Neuronal stem cell (in vitro differentiated cells): ENCODE data around the gene RHBDL3.

Experiments
- DNase-seq: peaks from one replicate; pipeline ENCODE4 v3.0.0-alpha.2; 2013; ENCODE audit warnings: low spot score
- H2AFZ ChIP-seq: one replicate; pipeline ENCODE4 v1.6.1; 2013; ENCODE audit warnings: mild to moderate bottlenecking, low read length, inconsistent platforms
- H2AK5ac ChIP-seq: 2 replicates; pipeline ENCODE4 v1.6.1; 2013; ENCODE audit warnings: low read depth, mild to moderate bottlenecking, inconsistent platforms, low read length, moderate library complexity, mixed read lengths
- H2BK120ac ChIP-seq: 2 replicates; pipeline ENCODE4 v1.6.1; 2013; ENCODE audit warnings: low read depth, mild to moderate bottlenecking, inconsistent platforms, low read length, moderate library complexity, mixed read lengths
- H2BK12ac ChIP-seq: one replicate; pipeline ENCODE4 v1.6.1; 2013; ENCODE audit warnings: low read length, inconsistent platforms
- H2BK15ac ChIP-seq: 2 replicates; pipeline ENCODE4 v1.6.1; 2013; ENCODE audit warnings: mild to moderate bottlenecking, low read length, inconsistent platforms, mixed read lengths
- H2BK5ac ChIP-seq: one replicate; pipeline ENCODE4 v1.6.1; 2013; ENCODE audit warnings: inconsistent platforms, mild to moderate bottlenecking, low read length, moderate library complexity
- H3K14ac ChIP-seq: one replicate; pipeline ENCODE4 v1.6.1; 2013; ENCODE audit warnings: low read length, inconsistent platforms
- H3K18ac ChIP-seq: 2 replicates; pipeline ENCODE4 v1.6.1; 2013; ENCODE audit warnings: low read length, inconsistent platforms
- H3K23ac ChIP-seq: 2 replicates; pipeline ENCODE4 v1.6.1; 2013; ENCODE audit warnings: low read depth, mild to moderate bottlenecking, mixed read lengths, low read length, inconsistent platforms; ENCODE audit not compliant: poor library complexity
- H3K27ac ChIP-seq: replicated peaks from 3 replicates; pipeline ENCODE4 v1.5.1; 2013; ENCODE audit warnings: low read length, inconsistent platforms
- H3K27me3 ChIP-seq, 3 experiments: 2 replicates each; pipeline ENCODE4 v1.6.1; 2013; ENCODE audit warnings: low read length in 3 of 3, mild to moderate bottlenecking in 2 of 3, inconsistent platforms in 1 of 3, low read depth in 1 of 3, mixed read lengths in 1 of 3, moderate library complexity in 1 of 3; ENCODE audit not compliant: control insufficient read depth in 3 of 3, insufficient read depth in 3 of 3
- H3K36me3 ChIP-seq, 2 donors: replicated peaks in 1 of 2; 2 replicates each; pipeline ENCODE4 v1.6.1; 2013; ENCODE audit warnings: low read length in 2 of 2; ENCODE audit not compliant: control insufficient read depth in 2 of 2, insufficient read depth in 2 of 2
- H3K4ac ChIP-seq: 2 replicates; pipeline ENCODE4 v1.6.1; 2013; ENCODE audit warnings: inconsistent platforms, mild to moderate bottlenecking, low read length, moderate library complexity
- H3K4me1 ChIP-seq, 2 donors: 1 replicate in 1 of 2; 2 replicates in 1 of 2; pipeline ENCODE4 v1.6.1; 2013; ENCODE audit warnings: low read length in 2 of 2, low read depth in 1 of 2; ENCODE audit not compliant: control insufficient read depth in 2 of 2, insufficient read depth in 1 of 2
- H3K4me2 ChIP-seq: one replicate; pipeline ENCODE4 v1.6.1; 2013; ENCODE audit warnings: mild to moderate bottlenecking, low read length, inconsistent platforms; ENCODE audit not compliant: insufficient read depth, poor library complexity, severe bottlenecking
- H3K4me3 ChIP-seq, 2 donors: 2 replicates each; pipeline ENCODE4 v1.5.1; 2013; ENCODE audit warnings: low read length in 2 of 2, mild to moderate bottlenecking in 2 of 2, inconsistent platforms in 1 of 2, moderate library complexity in 1 of 2
- H3K79me1 ChIP-seq: one replicate; pipeline ENCODE4 v1.6.1; 2013; ENCODE audit warnings: low read depth, mild to moderate bottlenecking, inconsistent platforms, low read length, moderate library complexity
- H3K9ac ChIP-seq: one replicate; pipeline ENCODE4 v1.6.1; 2013; ENCODE audit warnings: mild to moderate bottlenecking, low read depth, low read length, inconsistent platforms; ENCODE audit not compliant: poor library complexity
- H3K9me3 ChIP-seq, 2 donors: replicated peaks in 1 of 2; 2 replicates each; pipeline versions ENCODE3 to v1.6.1; 2013; ENCODE audit warnings: low read length in 2 of 2, mild to moderate bottlenecking in 2 of 2, inconsistent platforms in 1 of 2, low read depth in 1 of 2, mixed read lengths in 1 of 2, moderate library complexity in 1 of 2; ENCODE audit not compliant: control insufficient read depth in 2 of 2, insufficient read depth in 1 of 2
- H4K8ac ChIP-seq: one replicate; pipeline ENCODE4 v1.6.1; 2013; ENCODE audit warnings: low read depth, mild to moderate bottlenecking, inconsistent platforms, low read length, moderate library complexity
- H4K91ac ChIP-seq: one replicate; pipeline ENCODE4 v1.6.1; 2013; ENCODE audit warnings: low read length, low read depth, mild to moderate bottlenecking, inconsistent platforms; ENCODE audit not compliant: poor library complexity
- WGBS, 2 donors: extraction: QIAGEN DNeasy Blood & Tissue Kit; methylation state at CpG; one replicate each; pipeline ENCODE4 v1.1.7; 2013; ENCODE audit warnings: missing lambda C conversion rate in 2 of 2, mixed read lengths in 1 of 2; ENCODE audit not compliant: insufficient read length in 2 of 2, insufficient replicate concordance in 1 of 2; ENCODE audit errors: extremely low coverage in 2 of 2; 5-methylcytosine and 5-hydroxymethylcytosine counted together

The RHBDL3 gene

GRCh38 chr17:32289471-32290070 lies 23.9 kb downstream of the RHBDL3 start:
- H2BK120ac ChIP-seq = no peak overlapping the region
- H3K23ac ChIP-seq = no peak overlapping the region
- no peak overlapping the region for H4K8ac ChIP-seq
- H2AK5ac ChIP-seq = no peak overlapping the region
- no peak overlapping the region for H2BK5ac ChIP-seq
- H2AFZ ChIP-seq = no peak overlapping the region
- H3K79me1 ChIP-seq = no peaks in the 10 kb centered on the region
- no peak overlapping the region for H3K9ac ChIP-seq
- H3K18ac ChIP-seq = no peak overlapping the region
- H3K4me1 ChIP-seq = peaks cover 10 to 11% of the 10 kb centered on the region in 2 donors
- H2BK15ac ChIP-seq = no peak overlapping the region
- H3K36me3 ChIP-seq = no peaks in the 10 kb centered on the region
- H3K4ac ChIP-seq = no peak overlapping the region
- H2BK12ac ChIP-seq = no peak overlapping the region
- H3K4me2 ChIP-seq = no peak overlapping the region
- no peak overlapping the region for H3K14ac ChIP-seq
- WGBS, 2 donors = no CpG with 5 or more reads among the region's 9 CpGs
- no peak overlapping the region for H3K4me3 ChIP-seq
- H4K91ac ChIP-seq = no peak overlapping the region
- no peaks in the 10 kb centered on the region for H3K27me3 ChIP-seq
- DNase-seq = no peak
- no peak overlapping the region for H3K27ac ChIP-seq
- no peaks in the 10 kb centered on the region for H3K9me3 ChIP-seq

- DNase-seq = no peak
- Histone ChIP-seq H2AK5ac (no peak overlapping the region), H3K4me2 (no peak overlapping the region), H3K14ac (no peak overlapping the region), H2BK5ac (no peak overlapping the region), H3K23ac (no peak overlapping the region), H3K79me1 (no peaks in the 10 kb centered on the region), H4K8ac (no peak overlapping the region), H2BK12ac (no peak overlapping the region), H2BK15ac (no peak overlapping the region), H2BK120ac (no peak overlapping the region), H3K4me1 (peaks cover 5 to 7% of the 10 kb centered on the region in 2 donors), H3K9ac (no peak overlapping the region), H3K27me3 (peaks cover 0 to 3% (median 0%) of the 10 kb centered on the region in 3 experiments), H3K9me3 (no peaks in the 10 kb centered on the region), H3K4me3 (no peak overlapping the region), H3K18ac (no peak overlapping the region), H2AFZ (no peak overlapping the region), H4K91ac (no peak overlapping the region), H3K27ac (no peak overlapping the region), H3K4ac (no peak overlapping the region), H3K36me3 (no peaks in the 10 kb centered on the region)
- WGBS, 2 donors = no CpG with 5 or more reads among the region's 4 CpGs
These were observed 26.5 kb downstream of the RHBDL3 start for GRCh38 chr17:32292094-32292493.

GRCh38 chr17:32297424-32297823 lies 31.8 kb downstream of the RHBDL3 start:
- no peak overlapping the region for H3K14ac ChIP-seq
- WGBS, 2 donors = no CpG with 5 or more reads among the region's 2 CpGs
- H2BK120ac ChIP-seq = no peak overlapping the region
- H3K4me1 ChIP-seq = peaks cover 4% of the 10 kb centered on the region in 2 donors
- no peaks in the 10 kb centered on the region for H3K36me3 ChIP-seq
- H3K27me3 ChIP-seq = peaks cover 0 to 3% (median 0%) of the 10 kb centered on the region in 3 experiments
- no peak overlapping the region for H2BK5ac ChIP-seq
- H4K91ac ChIP-seq = no peak overlapping the region
- H3K18ac ChIP-seq = peak overlapping the region; percentile 59
- H3K9me3 ChIP-seq = no peaks in the 10 kb centered on the region
- no peak overlapping the region for H2BK12ac ChIP-seq
- no peak overlapping the region for H2BK15ac ChIP-seq
- no peak overlapping the region for H3K4ac ChIP-seq
- no peak for DNase-seq
- no peak overlapping the region for H3K9ac ChIP-seq
- H2AFZ ChIP-seq = no peak overlapping the region
- H2AK5ac ChIP-seq = peak overlapping the region; percentile 48
- no peak overlapping the region for H3K23ac ChIP-seq
- H3K27ac ChIP-seq = no peak overlapping the region
- H3K4me2 ChIP-seq = no peak overlapping the region
- H3K4me3 ChIP-seq = no peak overlapping the region
- no peaks in the 10 kb centered on the region for H3K79me1 ChIP-seq
- H4K8ac ChIP-seq = no peak overlapping the region

GRCh38 chr17:32297860-32298259 lies 32.2 kb downstream of the RHBDL3 start:
- Histone ChIP-seq H3K23ac (no peak overlapping the region), H3K9me3 (no peaks in the 10 kb centered on the region), H3K4ac (no peak overlapping the region), H3K9ac (no peak overlapping the region), H2BK12ac (no peak overlapping the region), H2AFZ (no peak overlapping the region), H3K36me3 (no peaks in the 10 kb centered on the region), H3K4me1 (peaks cover 6 to 8% of the 10 kb centered on the region in 2 donors), H4K91ac (no peak overlapping the region), H2BK15ac (no peak overlapping the region), H3K4me2 (no peak overlapping the region), H3K27me3 (peaks cover 0 to 3% (median 0%) of the 10 kb centered on the region in 3 experiments), H4K8ac (no peak overlapping the region), H3K18ac (peak overlapping the region; percentile 59), H2BK5ac (no peak overlapping the region), H3K14ac (no peak overlapping the region), H3K27ac (no peak overlapping the region), H2AK5ac (peak overlapping the region; percentile 77), H3K79me1 (no peaks in the 10 kb centered on the region), H3K4me3 (no peak overlapping the region), H2BK120ac (no peak overlapping the region)
- no CpG with 5 or more reads among the region's 6 CpGs for WGBS, 2 donors
- no peak for DNase-seq
